WERI-Rb-1 (cell line): Measurements from ENCODE around the gene SPARC.
"Not testable (repeated sequence)": the region's sequence is repeated elsewhere in the genome, so short reads cannot be mapped to it uniquely, and the experiment has no call there.

Experiments used
- DNase-seq: peaks from one replicate; pipeline ENCODE4 v3.0.0-alpha.2; 2020
- H3K27ac ChIP-seq: fragments of 250-450 bp; sonication (Bioruptor Pico); 2 replicates; pipeline ENCODE4 v1.5.1; 2020; ENCODE audit warnings: mild to moderate bottlenecking, moderate library complexity
- H3K27me3 ChIP-seq: fragments of 250-450 bp; sonication (Bioruptor Pico); 2 replicates; pipeline ENCODE4 v1.5.1; 2021; ENCODE audit warnings: mild to moderate bottlenecking, low read depth, moderate library complexity; ENCODE audit not compliant: insufficient read depth, severe bottlenecking
- H3K36me3 ChIP-seq: fragments of 250-450 bp; sonication (Bioruptor Pico); 2 replicates; pipeline ENCODE4 v1.5.1; 2020; ENCODE audit warnings: mild to moderate bottlenecking, moderate library complexity
- H3K4me3 ChIP-seq: 2 replicates; pipeline ENCODE4 v1.5.1; 2011; ENCODE audit warnings: low read depth, mild to moderate bottlenecking, control low read depth, low read length
- H3K9me3 ChIP-seq: fragments of 250-450 bp; sonication (Bioruptor Pico); 2 replicates; pipeline ENCODE4 v1.5.1; 2021; ENCODE audit warnings: mild to moderate bottlenecking, moderate library complexity; ENCODE audit not compliant: severe bottlenecking
- CTCF ChIP-seq: IDR thresholded peaks from 2 replicates; pipeline ENCODE4 v1.5.1; 2011; ENCODE audit warnings: low read depth, mild to moderate bottlenecking, control low read depth, inconsistent platforms, low read length

Gene SPARC

DNA sequence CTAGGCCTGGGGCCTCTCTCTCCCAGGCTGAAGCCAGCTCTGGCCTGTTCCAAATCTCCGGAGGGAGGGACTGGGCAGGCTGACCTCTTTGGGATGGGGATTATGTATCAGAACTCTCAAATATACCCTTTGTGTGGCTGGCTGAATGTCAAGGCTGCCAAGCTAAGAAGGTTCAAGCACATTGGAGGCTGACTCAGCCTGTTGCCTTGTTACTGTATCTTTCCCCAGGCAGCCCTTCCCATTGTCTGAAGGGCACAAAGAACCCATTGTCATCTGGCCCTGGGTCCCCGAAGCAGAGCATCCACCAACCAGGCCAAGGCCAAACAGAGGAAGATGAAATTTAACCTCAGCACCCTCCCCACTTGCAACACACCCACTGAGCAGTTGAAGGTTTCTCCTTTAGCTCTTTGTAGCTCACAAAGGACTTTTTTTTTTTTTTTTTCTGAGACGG lies 7.3 kb upstream of the SPARC start:
- DNase-seq = no peak
- H3K9me3 ChIP-seq = no peaks in the 10 kb centered on the region
- no peaks in the 10 kb centered on the region for H3K27me3 ChIP-seq
- no peak overlapping the region; the same call in 1 of the 2 replicates for H3K27ac ChIP-seq
- H3K36me3 ChIP-seq = no peaks in the 10 kb centered on the region
- no peak for TF ChIP-seq CTCF
- no peak overlapping the region for H3K4me3 ChIP-seq

DNA sequence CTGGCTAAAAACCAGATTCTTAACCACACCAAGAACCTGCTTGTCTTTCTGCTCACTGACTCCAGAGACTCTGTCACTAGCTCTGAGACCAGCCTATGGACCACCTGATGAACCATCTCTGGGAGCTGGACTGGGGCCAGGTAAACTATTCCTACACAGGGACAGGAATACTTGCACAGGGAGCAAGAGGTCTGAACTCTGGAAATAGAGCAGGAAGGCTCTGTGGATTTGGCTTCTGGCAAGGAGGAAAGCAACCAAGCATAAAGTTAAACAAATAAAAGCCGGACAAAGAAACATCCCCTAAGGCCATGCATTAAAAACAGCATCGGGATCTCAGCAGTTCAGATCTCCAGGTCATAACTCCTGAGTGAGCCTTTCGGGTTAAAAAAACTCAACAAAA lies 5.6 kb upstream of the SPARC start:
- no peaks in the 10 kb centered on the region for H3K36me3 ChIP-seq
- TF ChIP-seq CTCF = no peak
- H3K4me3 ChIP-seq = no peak overlapping the region
- no peaks in the 10 kb centered on the region for H3K9me3 ChIP-seq
- H3K27me3 ChIP-seq = no peaks in the 10 kb centered on the region
- no peak overlapping the region for H3K27ac ChIP-seq
- DNase-seq = no peak

- Histone ChIP-seq H3K27ac (no peak overlapping the region), H3K36me3 (no peaks in the 10 kb centered on the region), H3K4me3 (no peak overlapping the region), H3K27me3 (no peaks in the 10 kb centered on the region), H3K9me3 (no peaks in the 10 kb centered on the region)
- no peak for DNase-seq
- no peak for TF ChIP-seq CTCF
Observed at GRCh38 chr5:151691706-151692105, 5.0 kb upstream of the SPARC start.

DNA sequence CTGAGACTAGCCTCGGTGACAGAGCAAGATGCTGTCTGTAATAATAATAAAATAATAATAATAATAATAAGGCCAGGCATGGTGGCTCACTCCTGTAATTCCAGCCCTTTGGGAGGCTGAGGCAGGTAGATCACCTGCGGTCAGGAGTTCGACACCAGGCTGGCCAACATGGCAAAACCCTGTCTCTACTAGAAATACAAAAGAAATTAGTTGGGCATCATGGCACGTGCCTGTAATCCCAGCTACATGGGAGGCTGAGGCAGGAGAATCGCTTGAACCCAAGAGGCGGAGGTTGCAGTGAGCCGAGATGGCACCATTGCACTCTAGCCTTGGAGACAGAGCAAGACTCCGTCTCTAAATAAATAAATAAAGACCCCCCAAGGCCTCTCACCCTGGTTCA lies 2.9 kb upstream of the SPARC start:
- not testable (repeated sequence) for DNase-seq, H3K9me3 ChIP-seq, H3K27me3 ChIP-seq, H3K27ac ChIP-seq, H3K4me3 ChIP-seq, H3K36me3 ChIP-seq

DNA sequence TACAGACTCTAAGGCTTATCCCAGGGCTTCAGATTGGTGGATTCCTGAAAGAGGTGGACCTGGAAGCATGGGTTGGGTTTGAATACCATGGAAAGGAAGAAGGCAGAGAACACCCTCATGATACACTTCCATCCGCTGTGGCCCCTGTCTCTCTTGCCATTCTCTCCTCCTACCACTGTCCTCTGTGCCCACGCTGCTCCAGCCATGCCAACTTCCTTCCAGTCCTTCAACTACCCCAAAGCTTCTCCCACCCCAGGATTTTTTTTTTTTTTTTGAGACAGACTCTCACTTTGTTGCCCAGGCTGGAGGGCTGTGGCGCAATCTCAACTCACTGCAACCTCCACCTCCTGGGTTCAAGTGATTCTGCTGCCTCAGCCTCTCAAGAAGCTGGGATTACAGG lies 1.7 kb upstream of the SPARC start:
- H3K27ac ChIP-seq = no peak overlapping the region
- TF ChIP-seq CTCF = no peak

GRCh38 chr5:151685749-151686673 lies 704 bp downstream of the SPARC start:
- no peaks in the 10 kb centered on the region for H3K27me3 ChIP-seq
- peak overlapping the region; percentile 44 for H3K4me3 ChIP-seq
- peak overlapping the region; percentile 14; the same call in 1 of the 2 replicates for H3K27ac ChIP-seq
- no peaks in the 10 kb centered on the region for H3K36me3 ChIP-seq
- DNase-seq = no peak
- H3K9me3 ChIP-seq = no peaks in the 10 kb centered on the region
- TF ChIP-seq CTCF = no peak

More for the DNA sequence above, 1.7 kb upstream of the SPARC start:
- no peak for DNase-seq
- Histone ChIP-seq H3K4me3 (no peak overlapping the region), H3K27me3 (no peaks in the 10 kb centered on the region), H3K36me3 (no peaks in the 10 kb centered on the region), H3K9me3 (no peaks in the 10 kb centered on the region)
